ENCODE measurements around the gene FAM161B.

GRCh38 chr14:73895939-73896338, 54.0 kb downstream of the FAM161B start:
- TF ChIP-seq CTCF (IDR thresholded peaks at IDR 0.05) (no peak), POLR2A (IDR thresholded peaks at IDR 0.05) (no peak)
